AG04449 (cell line): ENCODE data around the gene CEACAM1.
"Not testable (repeated sequence)": the region's sequence is repeated elsewhere in the genome, so short reads cannot be mapped to it uniquely, and the experiment has no call there.

Experiments used
- CTCF ChIA-PET: fragments of 350-600 bp; formaldehyde crosslinking; extraction: SDS; loops from one replicate; lab custom pipeline; 2021; ENCODE audit warnings: antibody characterized with exemption; lab: Yijun Ruan, JAX
- POLR2A ChIA-PET: fragments of 400-600, 350-600 bp; formaldehyde crosslinking; extraction: SDS; loops from one replicate; lab custom pipeline; 2020; ENCODE audit warnings: antibody characterized with exemption, inconsistent platforms; lab: Yijun Ruan, JAX
- DNase-seq: peaks from one replicate; pipeline ENCODE4 v3.0.0-alpha.2; 2010; ENCODE audit warnings: low read depth, low spot score
- H3K4me3 ChIP-seq: 2 replicates; pipeline ENCODE4 v1.5.1; 2011; ENCODE audit warnings: low read depth, mild to moderate bottlenecking, control low read depth, low read length
- TF ChIP-seq, protein P1 (sequence below): IDR thresholded peaks from one replicate; pipeline ENCODE4 v1.5.1; 2011; ENCODE audit warnings: mild to moderate bottlenecking, moderate library complexity, low read length, control low read depth, inconsistent platforms; ENCODE audit not compliant: insufficient read depth; ENCODE audit errors: missing control alignments

The CEACAM1 gene

DNA sequence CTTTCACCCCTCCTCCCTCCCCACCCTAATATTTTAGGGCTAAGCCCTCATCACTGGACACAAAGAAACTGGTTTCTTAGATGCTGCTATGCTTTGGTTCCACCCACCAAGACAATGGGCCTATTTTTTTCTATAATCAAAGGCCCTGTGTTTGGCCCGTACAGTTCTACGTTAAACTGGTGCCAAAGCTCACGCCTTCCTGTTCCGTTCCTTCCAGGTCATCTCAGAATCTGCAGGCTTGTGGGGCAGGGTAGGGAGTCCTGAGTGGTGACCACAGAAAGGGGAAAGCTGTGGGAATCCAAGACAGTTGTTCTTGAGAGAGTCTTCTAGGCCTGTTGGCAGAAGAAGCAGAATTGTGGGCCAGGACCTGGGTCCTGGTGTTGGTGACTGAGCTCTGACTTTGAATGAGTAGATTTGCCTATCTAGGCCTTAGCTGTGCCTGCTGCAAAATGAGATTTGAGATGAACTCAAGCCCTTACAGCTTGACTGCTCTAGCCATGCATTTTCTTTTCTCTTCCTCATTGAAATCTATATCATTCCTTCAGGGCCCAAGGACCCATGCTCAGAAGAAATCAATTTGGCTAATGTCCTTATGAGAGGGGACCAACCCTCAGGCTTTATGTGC, 66.5 kb downstream of the CEACAM1 start:
- TF ChIP-seq, protein P1, sequence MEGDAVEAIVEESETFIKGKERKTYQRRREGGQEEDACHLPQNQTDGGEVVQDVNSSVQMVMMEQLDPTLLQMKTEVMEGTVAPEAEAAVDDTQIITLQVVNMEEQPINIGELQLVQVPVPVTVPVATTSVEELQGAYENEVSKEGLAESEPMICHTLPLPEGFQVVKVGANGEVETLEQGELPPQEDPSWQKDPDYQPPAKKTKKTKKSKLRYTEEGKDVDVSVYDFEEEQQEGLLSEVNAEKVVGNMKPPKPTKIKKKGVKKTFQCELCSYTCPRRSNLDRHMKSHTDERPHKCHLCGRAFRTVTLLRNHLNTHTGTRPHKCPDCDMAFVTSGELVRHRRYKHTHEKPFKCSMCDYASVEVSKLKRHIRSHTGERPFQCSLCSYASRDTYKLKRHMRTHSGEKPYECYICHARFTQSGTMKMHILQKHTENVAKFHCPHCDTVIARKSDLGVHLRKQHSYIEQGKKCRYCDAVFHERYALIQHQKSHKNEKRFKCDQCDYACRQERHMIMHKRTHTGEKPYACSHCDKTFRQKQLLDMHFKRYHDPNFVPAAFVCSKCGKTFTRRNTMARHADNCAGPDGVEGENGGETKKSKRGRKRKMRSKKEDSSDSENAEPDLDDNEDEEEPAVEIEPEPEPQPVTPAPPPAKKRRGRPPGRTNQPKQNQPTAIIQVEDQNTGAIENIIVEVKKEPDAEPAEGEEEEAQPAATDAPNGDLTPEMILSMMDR: no peak
- DNase-seq: no peak
- ChIA-PET POLR2A (no interaction called here), CTCF (interaction anchor here (0.9 to 2.0 kb wide), 4 partner anchors 10 to 23 kb away, joined by 3 to 9 read pairs (median 4); no protein-coding TSS in a partner anchor)
- H3K4me3 ChIP-seq: no peak overlapping the region

DNA sequence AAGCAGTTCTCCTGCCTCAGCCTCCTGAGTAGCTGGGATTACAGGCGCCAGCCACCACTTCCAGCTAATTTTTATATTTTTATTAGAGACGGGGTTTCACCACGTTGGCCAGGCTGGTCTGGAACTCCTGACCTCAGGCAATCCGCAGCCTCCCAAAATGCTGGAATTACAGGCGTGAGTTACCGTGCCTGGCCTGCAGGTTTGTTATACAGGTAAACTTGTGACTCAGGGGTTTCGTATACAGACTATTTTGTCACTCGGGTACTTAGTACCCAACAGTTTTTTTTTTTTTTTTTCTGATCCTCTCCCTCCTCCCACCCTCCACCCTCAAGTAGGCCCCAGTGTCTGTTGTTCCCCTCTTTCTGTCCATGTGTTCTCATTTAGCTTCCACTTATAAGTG, 67.0 kb downstream of the CEACAM1 start:
- CTCF ChIA-PET: interaction anchor here (1.1 to 2.0 kb wide), 3 partner anchors 11 to 23 kb away, joined by 4 to 9 read pairs (median 5); no protein-coding TSS in a partner anchor
- H3K4me3 ChIP-seq, DNase-seq, POLR2A ChIA-PET: not testable (repeated sequence)

DNA sequence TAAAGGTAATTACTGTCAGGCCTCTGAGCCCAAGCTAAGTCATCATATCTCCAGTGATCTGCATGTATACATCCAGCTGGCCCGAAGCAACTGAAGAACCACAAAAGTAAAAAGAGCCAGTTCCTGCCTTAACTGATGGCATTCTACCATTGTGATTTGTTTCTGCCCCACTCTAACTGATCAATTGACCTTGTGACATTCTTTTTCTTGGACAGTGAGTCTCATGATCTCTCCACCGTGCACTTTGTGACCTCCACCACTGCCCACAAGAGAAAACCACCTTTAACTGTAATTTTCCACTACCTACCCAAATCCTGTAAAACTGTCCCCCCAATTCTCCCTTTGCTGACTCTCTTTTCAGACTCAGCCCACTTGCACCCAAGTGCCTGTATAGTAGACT, 68.4 kb downstream of the CEACAM1 start:
- TF ChIP-seq, protein P1: no peak
- H3K4me3 ChIP-seq: no peak overlapping the region
- POLR2A ChIA-PET: no interaction called here
- no peak for DNase-seq
- CTCF ChIA-PET: interaction anchor here (0.9 to 1.7 kb wide), 5 partner anchors 9 to 69 kb away, joined by 3 to 8 read pairs (median 4); no protein-coding TSS in a partner anchor
